ENCODE data around the gene CENPX.
A peak's percentile ranks its signal among the peaks of the same experiment; 100 is the strongest.

The CENPX gene

GRCh38 chr17:82020572-82021106 lies 2.0 kb downstream of the CENPX start:
- no peak for DNase-seq (ENCODE audit: low spot score)
- in situ Hi-C loops (cut with MboI; ENCODE audit: low pct_unique_long_range_greater_than_20kb, low sequenced_read_pairs, unreplicated experiment) = no loop called here
- TF ChIP-seq CTCF (IDR thresholded peaks at IDR 0.05; ENCODE audit: extremely low read depth, insufficient read depth, missing control alignments) = no peak

- peak; percentile 87 for DNase-seq (ENCODE audit: low spot score)
- in situ Hi-C loops (cut with MboI; ENCODE audit: low pct_unique_long_range_greater_than_20kb, low sequenced_read_pairs, unreplicated experiment) = no loop called here
- peak; percentile 93 for TF ChIP-seq CTCF (IDR thresholded peaks at IDR 0.05; ENCODE audit: extremely low read depth, insufficient read depth, missing control alignments)
Measured at GRCh38 chr17:82019690-82020571, 2.7 kb downstream of the CENPX start.

- TF ChIP-seq CTCF (IDR thresholded peaks at IDR 0.05; ENCODE audit: extremely low read depth, insufficient read depth, missing control alignments) = no peak
- in situ Hi-C loops (cut with MboI; ENCODE audit: low pct_unique_long_range_greater_than_20kb, low sequenced_read_pairs, unreplicated experiment) = no loop called here
- DNase-seq (ENCODE audit: low spot score) = no peak
Measured at GRCh38 chr17:82018989-82019689, 3.5 kb downstream of the CENPX start.

GRCh38 chr17:82018152-82018988 lies 4.3 kb downstream of the CENPX start:
- DNase-seq (ENCODE audit: low spot score) = no peak
- in situ Hi-C loops (cut with MboI; ENCODE audit: low pct_unique_long_range_greater_than_20kb, low sequenced_read_pairs, unreplicated experiment) = no loop called here
- TF ChIP-seq CTCF (IDR thresholded peaks at IDR 0.05; ENCODE audit: extremely low read depth, insufficient read depth, missing control alignments) = no peak

GRCh38 chr17:82017612-82018151 lies 5.0 kb downstream of the CENPX start:
- TF ChIP-seq CTCF (IDR thresholded peaks at IDR 0.05; ENCODE audit: extremely low read depth, insufficient read depth, missing control alignments) = no peak
- no peak for DNase-seq (ENCODE audit: low spot score)
- in situ Hi-C loops (cut with MboI; ENCODE audit: low pct_unique_long_range_greater_than_20kb, low sequenced_read_pairs, unreplicated experiment) = no loop called here
